Measurements from ENCODE around the gene RGS1.

The RGS1 gene

GRCh38 chr1:192627901-192628300 is 52.3 kb downstream of the RGS1 start:
- DNase-seq: no peak

- no peak for DNase-seq
Observed at GRCh38 chr1:192628396-192629057, 53.0 kb downstream of the RGS1 start.

- no peak for DNase-seq
Observed at GRCh38 chr1:192629612-192630011, 54.0 kb downstream of the RGS1 start.
